AG09309 (cell line): Measurements from ENCODE around the gene SPESP1.
A peak's percentile ranks its signal among the peaks of the same experiment; 100 is the strongest.

Source experiments
- DNase-seq: peaks from one replicate; pipeline ENCODE4 v3.0.0-alpha.2; 2010; ENCODE audit warnings: low read depth
- H3K4me3 ChIP-seq: 2 replicates; pipeline ENCODE4 v1.5.1; 2011; ENCODE audit warnings: mild to moderate bottlenecking, low read depth, low read length, moderate library complexity; ENCODE audit not compliant: control insufficient read depth
- CTCF ChIP-seq: IDR thresholded peaks from 2 replicates; pipeline ENCODE4 v1.5.1; 2011; ENCODE audit warnings: mild to moderate bottlenecking, low read depth, low read length, inconsistent platforms; ENCODE audit not compliant: insufficient read depth, control insufficient read depth; ENCODE audit errors: missing control alignments

The SPESP1 gene

GRCh38 chr15:68921926-68922325, 8.4 kb upstream of the SPESP1 start:
- H3K4me3 ChIP-seq, result no peak overlapping the region
- no peak for TF ChIP-seq CTCF
- DNase-seq, result no peak

- peak; percentile 91 for TF ChIP-seq CTCF
- peak; percentile 23 for DNase-seq
- H3K4me3 ChIP-seq, result no peak overlapping the region
Observed at GRCh38 chr15:68924866-68925560, 5.3 kb upstream of the SPESP1 start.

- H3K4me3 ChIP-seq, result no peak overlapping the region
- no peak for DNase-seq
- no peak for TF ChIP-seq CTCF
Observed at GRCh38 chr15:68933001-68933400, 2.7 kb downstream of the SPESP1 start.

- no peak for DNase-seq
- H3K4me3 ChIP-seq, result no peak overlapping the region
- TF ChIP-seq CTCF, result no peak
Observed at GRCh38 chr15:68934341-68934740, 4.0 kb downstream of the SPESP1 start.

- TF ChIP-seq CTCF, result no peak
- no peak for DNase-seq
- no peak overlapping the region for H3K4me3 ChIP-seq
Observed at GRCh38 chr15:68935400-68935937, 5.1 kb downstream of the SPESP1 start.

GRCh38 chr15:68939501-68939900, 9.2 kb downstream of the SPESP1 start:
- H3K4me3 ChIP-seq, result no peak overlapping the region
- DNase-seq, result no peak
- no peak for TF ChIP-seq CTCF

- no peak for DNase-seq
- no peak for TF ChIP-seq CTCF
- H3K4me3 ChIP-seq, result no peak overlapping the region
Observed at GRCh38 chr15:68951813-68952212, 21.5 kb downstream of the SPESP1 start.
